ENCODE results near the gene TUT1.
"Not testable (repeated sequence)": the region's sequence is repeated elsewhere in the genome, so short reads cannot be mapped to it uniquely, and the experiment has no call there.

The TUT1 gene

GRCh38 chr11:62605467-62605866 lies 14.1 kb upstream of the TUT1 start:
- no peak for DNase-seq (ENCODE audit: low read depth)

GRCh38 chr11:62604460-62605120 lies 13.3 kb upstream of the TUT1 start:
- no peak for DNase-seq (ENCODE audit: low read depth)

- DNase-seq (ENCODE audit: low read depth): no peak
Measured at GRCh38 chr11:62603776-62604299, 12.5 kb upstream of the TUT1 start.

- DNase-seq (ENCODE audit: low read depth): no peak
Measured at GRCh38 chr11:62603072-62603408, 11.7 kb upstream of the TUT1 start.

GRCh38 chr11:62602141-62603071 lies 11.1 kb upstream of the TUT1 start:
- DNase-seq (ENCODE audit: low read depth): no peak

- peak; percentile 98 for DNase-seq (ENCODE audit: low read depth)
Measured at GRCh38 chr11:62601372-62602140, 10.2 kb upstream of the TUT1 start, which contains the start of gene MTA2. TSS of gene MTA2 (minus strand) at chr11:62601865. CDS start at chr11:62601450, 415 bp downstream.

GRCh38 chr11:62601122-62601371 lies 9.7 kb upstream of the TUT1 start:
- DNase-seq (ENCODE audit: low read depth): no peak

GRCh38 chr11:62600367-62601121 lies 9.2 kb upstream of the TUT1 start:
- peak; percentile 16 for DNase-seq (ENCODE audit: low read depth)

GRCh38 chr11:62599901-62600300 lies 8.6 kb upstream of the TUT1 start:
- no peak for DNase-seq (ENCODE audit: low read depth)

- peak; percentile 95 for DNase-seq (ENCODE audit: low read depth)
Measured at GRCh38 chr11:62599069-62599696, 7.9 kb upstream of the TUT1 start.

GRCh38 chr11:62595124-62595523 lies 3.8 kb upstream of the TUT1 start:
- no peak for DNase-seq (ENCODE audit: low read depth)

GRCh38 chr11:62593434-62594044 lies 2.2 kb upstream of the TUT1 start:
- DNase-seq (ENCODE audit: low read depth): peak; percentile 71

GRCh38 chr11:62592989-62593421 lies 1.7 kb upstream of the TUT1 start:
- DNase-seq (ENCODE audit: low read depth): no peak

- no peak for DNase-seq (ENCODE audit: low read depth)
Measured at GRCh38 chr11:62592146-62592815, 958 bp upstream of the TUT1 start.

- DNase-seq (ENCODE audit: low read depth): no peak
Measured at GRCh38 chr11:62588966-62589637, 2.2 kb downstream of the TUT1 start.

- not testable (repeated sequence) for DNase-seq (ENCODE audit: low read depth)
Measured at GRCh38 chr11:62585356-62585755, 6.0 kb downstream of the TUT1 start.

- not testable (repeated sequence) for DNase-seq (ENCODE audit: low read depth)
Measured at GRCh38 chr11:62581735-62582134, 9.6 kb downstream of the TUT1 start.

GRCh38 chr11:62580959-62581715 lies 10.2 kb downstream of the TUT1 start:
- DNase-seq (ENCODE audit: low read depth): no peak

GRCh38 chr11:62579252-62579651 lies 12.1 kb downstream of the TUT1 start:
- DNase-seq (ENCODE audit: low read depth): no peak
